ENCODE data around the gene CDCA5.

Gene CDCA5

GRCh38 chr11:65083834-65084597 lies at the start of gene CDCA5, which contains the start of gene ZFPL1:
TSS of gene CDCA5 (minus strand) at chr11:65084040. CDS start at chr11:65083978, 62 bp downstream.
TSS of gene ZFPL1 (plus strand) at chr11:65084222. CDS start at chr11:65084699, 477 bp downstream.
- DNase-seq: peak; percentile 97

- DNase-seq: peak; percentile 57
Measured at GRCh38 chr11:65132988-65133700, 49.3 kb upstream of the CDCA5 start.

- DNase-seq: no peak
Measured at GRCh38 chr11:65132238-65132987, 48.6 kb upstream of the CDCA5 start.

- no peak for DNase-seq
Measured at GRCh38 chr11:65131895-65132237, 48.0 kb upstream of the CDCA5 start.

GRCh38 chr11:65131417-65131776 lies 47.6 kb upstream of the CDCA5 start:
- DNase-seq: no peak

GRCh38 chr11:65130631-65131416 lies 47.0 kb upstream of the CDCA5 start:
- DNase-seq: no peak

GRCh38 chr11:65129649-65130441 lies 46.0 kb upstream of the CDCA5 start:
- no peak for DNase-seq

GRCh38 chr11:65128182-65129145 lies 44.6 kb upstream of the CDCA5 start:
- no peak for DNase-seq

- no peak for DNase-seq
Measured at GRCh38 chr11:65127473-65128181, 43.8 kb upstream of the CDCA5 start.

GRCh38 chr11:65126624-65127274 lies 42.9 kb upstream of the CDCA5 start:
- DNase-seq: no peak

GRCh38 chr11:65125197-65126056 lies 41.6 kb upstream of the CDCA5 start:
- DNase-seq: no peak

- no peak for DNase-seq
Measured at GRCh38 chr11:65124480-65125196, 40.8 kb upstream of the CDCA5 start.

GRCh38 chr11:65121865-65122696 lies 38.2 kb upstream of the CDCA5 start, which contains the start of the genes FAU and MRPL49:
TSS of gene FAU (minus strand) at chr11:65122134. CDS start at chr11:65121813, 321 bp downstream.
TSS of gene MRPL49 (plus strand) at chr11:65122321. CDS start at chr11:65122347, 26 bp downstream.
- peak; percentile 99 for DNase-seq

- peak; percentile 47 for DNase-seq
Measured at GRCh38 chr11:65121447-65121864, 37.6 kb upstream of the CDCA5 start.

GRCh38 chr11:65120831-65121230 lies 37.0 kb upstream of the CDCA5 start:
- no peak for DNase-seq

- no peak for DNase-seq
Measured at GRCh38 chr11:65119670-65119995, 35.8 kb upstream of the CDCA5 start.

All from CD4-positive, alpha-beta T cell treated with Interleukin-12 subunit alpha and Interleukin-12 subunit beta, for 1 hour (primary cell).